ENCODE measurements around the gene PRPS1. TPM values are rescaled to one million over a fixed set of nuclear protein-coding genes. Genes with fewer than 3 reads are reported as not detected.

Gene PRPS1
- total and polyA plus RNA-seq, 2 of the 13 experiments (the other 11 are each of a cell fraction or from before 2014, with no cell fraction given): 33.7 to 54.4 TPM

GRCh38 chrX:107602694-107603239 is 25.5 kb upstream of the PRPS1 start:
- no peak overlapping the region for H3K4me3 ChIP-seq (replicated peaks in 1 of 3; ENCODE audit: insufficient read depth in 1 of 3, low read depth in 2 of 3, low read length in 3 of 3)
- TF ChIP-seq ZNF678 (CRISPR knock-in tag; IDR thresholded peaks at IDR 0.05) (no peak), ZNF180 (CRISPR knock-in tag; IDR thresholded peaks at IDR 0.05; ENCODE audit: borderline replicate concordance, low read depth) (no peak), MBD4 (IDR thresholded peaks at IDR 0.05; ENCODE audit: borderline replicate concordance, low read length) (no peak), ZNF790 (CRISPR knock-in tag; IDR thresholded peaks at IDR 0.05; ENCODE audit: borderline replicate concordance) (no peak), PTBP1 (IDR thresholded peaks at IDR 0.05; ENCODE audit: low read depth, low read length, poor library complexity, severe bottlenecking) (no peak), U2AF2 (IDR thresholded peaks at IDR 0.05; ENCODE audit: low read depth, low read length) (no peak), HOXA3 (CRISPR knock-in tag; IDR thresholded peaks at IDR 0.05) (no peak), SIX4 (CRISPR knock-in tag; IDR thresholded peaks at IDR 0.05) (no peak), TBX2 (CRISPR knock-in tag; IDR thresholded peaks at IDR 0.05; ENCODE audit: borderline replicate concordance) (no peak), ZNF354B (CRISPR knock-in tag; IDR thresholded peaks at IDR 0.05) (no peak), ZNF589 (CRISPR knock-in tag; conservative IDR thresholded peaks at IDR 0.05) (no peak), ZHX1 (CRISPR knock-in tag; IDR thresholded peaks at IDR 0.05; ENCODE audit: low read depth) (no peak), ZNF703 (CRISPR knock-in tag; IDR thresholded peaks at IDR 0.05; ENCODE audit: borderline replicate concordance) (no peak), ZNF761 (CRISPR knock-in tag; conservative IDR thresholded peaks at IDR 0.05) (no peak), EHMT2 (IDR thresholded peaks at IDR 0.05; ENCODE audit: borderline replicate concordance, low read depth, low read length) (no peak), MAX (IDR thresholded peaks at IDR 0.05) (no peak), RNF2 (conservative IDR thresholded peaks at IDR 0.05; ENCODE audit: low read depth) (no peak), EED (CRISPR knock-in tag; IDR thresholded peaks at IDR 0.05) (no peak), ATAD3A (CRISPR knock-in tag; IDR thresholded peaks at IDR 0.05) (no peak)
- H3K9me3 ChIP-seq (ENCODE audit: low read length): no peaks in the 10 kb centered on the region
- intact Hi-C loops (cut with micrococcal nuclease; ENCODE audit: unreplicated experiment) (loop anchor here (5.0 kb wide), 1 partner anchor 375 kb away; no protein-coding TSS in a partner anchor), in situ Hi-C loops (cut with HindIII; ENCODE audit: extremely low pct_ligation_motif_present, low pct_unique_long_range_greater_than_20kb) (no loop called here)
- H2AFZ ChIP-seq (ENCODE audit: low read length): no peak overlapping the region
- no peaks in the 10 kb centered on the region for H3K79me2 ChIP-seq (ENCODE audit: insufficient read depth, low read length)
- no peaks in the 10 kb centered on the region for H3K4me1 ChIP-seq (ENCODE audit: insufficient read depth, low read length)
- no peak overlapping the region for H3K27ac ChIP-seq (ENCODE audit: extremely low read length, insufficient read depth, low read length)
- POLR2A ChIA-PET: interaction anchor here (1.1 kb wide), 1 partner anchor 25 kb away, joined by 4 read pairs; the partner anchor contains the start of gene PRPS1
- CTCF ChIA-PET (ENCODE audit: low intra/inter-chr PET ratio, low total read pairs): no interaction called here
- no peaks in the 10 kb centered on the region for H4K20me1 ChIP-seq (ENCODE audit: insufficient read depth, low read length)
- BruUV-seq (replicated peaks): no TSS peak
- no peak for DNase-seq (ENCODE audit: low spot score)
- no peaks in the 10 kb centered on the region for H3K36me3 ChIP-seq (replicated peaks in 1 of 2; ENCODE audit: control insufficient read depth in 1 of 2, insufficient read depth in 2 of 2, low read length in 2 of 2)
- H3K4me2 ChIP-seq (ENCODE audit: low read depth, low read length): peak overlapping the region; percentile 47; the same call in 1 of the 2 replicates
- H3K9ac ChIP-seq (ENCODE audit: insufficient read depth, low read depth, low read length): no peak overlapping the region
- H3K27me3 ChIP-seq (ENCODE audit: control insufficient read depth in 1 of 2, insufficient read depth in 2 of 2, low read length in 2 of 2): no peaks in the 10 kb centered on the region; a peak in 1 of 5 replicates
- WGBS (ENCODE audit: low lambda C conversion rate): no CpG with 5 or more reads among the region's 21 CpGs
- FAIRE-seq: no peak
- ATAC-seq: peak; percentile 37; the same call in 2 of the 3 replicates

All from HepG2 (cell line).